ENCODE measurements around the gene SPRYD7. TPM values are rescaled to one million over a fixed set of nuclear protein-coding genes. Genes with fewer than 3 reads are reported as not detected.
"Not testable (repeated sequence)": the region's sequence is repeated elsewhere in the genome, so short reads cannot be mapped to it uniquely, and the experiment has no call there.

SPRYD7 gene
- total and polyA plus RNA-seq, 2 donors (not counting 1 experiment from before 2014, with no cell fraction given) = 5.9 to 6.6 TPM

DNA sequence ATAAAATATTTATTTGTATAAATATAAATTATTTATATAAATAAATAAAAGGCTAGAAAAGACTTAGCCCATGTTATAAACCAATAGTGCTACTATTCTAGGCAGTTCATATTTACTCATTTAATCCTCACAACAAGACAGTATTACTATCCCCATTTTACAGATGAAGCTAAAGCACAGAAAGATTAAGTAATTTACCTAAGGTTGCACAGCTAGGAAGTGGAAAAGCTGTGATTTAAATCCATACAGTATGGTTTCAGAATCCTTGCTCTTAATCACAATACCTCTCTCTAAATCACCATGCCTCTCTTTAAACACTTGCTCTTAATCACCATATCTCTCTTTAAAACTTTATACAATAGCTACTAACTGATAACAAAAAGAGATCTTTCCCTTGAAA is 13.8 kb downstream of the SPRYD7 start:
- TF ChIP-seq, protein P1, sequence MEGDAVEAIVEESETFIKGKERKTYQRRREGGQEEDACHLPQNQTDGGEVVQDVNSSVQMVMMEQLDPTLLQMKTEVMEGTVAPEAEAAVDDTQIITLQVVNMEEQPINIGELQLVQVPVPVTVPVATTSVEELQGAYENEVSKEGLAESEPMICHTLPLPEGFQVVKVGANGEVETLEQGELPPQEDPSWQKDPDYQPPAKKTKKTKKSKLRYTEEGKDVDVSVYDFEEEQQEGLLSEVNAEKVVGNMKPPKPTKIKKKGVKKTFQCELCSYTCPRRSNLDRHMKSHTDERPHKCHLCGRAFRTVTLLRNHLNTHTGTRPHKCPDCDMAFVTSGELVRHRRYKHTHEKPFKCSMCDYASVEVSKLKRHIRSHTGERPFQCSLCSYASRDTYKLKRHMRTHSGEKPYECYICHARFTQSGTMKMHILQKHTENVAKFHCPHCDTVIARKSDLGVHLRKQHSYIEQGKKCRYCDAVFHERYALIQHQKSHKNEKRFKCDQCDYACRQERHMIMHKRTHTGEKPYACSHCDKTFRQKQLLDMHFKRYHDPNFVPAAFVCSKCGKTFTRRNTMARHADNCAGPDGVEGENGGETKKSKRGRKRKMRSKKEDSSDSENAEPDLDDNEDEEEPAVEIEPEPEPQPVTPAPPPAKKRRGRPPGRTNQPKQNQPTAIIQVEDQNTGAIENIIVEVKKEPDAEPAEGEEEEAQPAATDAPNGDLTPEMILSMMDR (conservative IDR thresholded peaks at IDR 0.05 in 1 of 2, IDR thresholded peaks at IDR 0.05 in 1 of 2; ENCODE audit: low read depth in 1 of 2, low read length in 2 of 2) = no peak
- no peak for TF ChIP-seq EZH2 (IDR thresholded peaks at IDR 0.05; ENCODE audit: low read length, missing control alignments)
- H3K36me3 ChIP-seq (ENCODE audit: control insufficient read depth, insufficient read depth, low read length) = peaks cover 1% of the 10 kb centered on the region

DNA sequence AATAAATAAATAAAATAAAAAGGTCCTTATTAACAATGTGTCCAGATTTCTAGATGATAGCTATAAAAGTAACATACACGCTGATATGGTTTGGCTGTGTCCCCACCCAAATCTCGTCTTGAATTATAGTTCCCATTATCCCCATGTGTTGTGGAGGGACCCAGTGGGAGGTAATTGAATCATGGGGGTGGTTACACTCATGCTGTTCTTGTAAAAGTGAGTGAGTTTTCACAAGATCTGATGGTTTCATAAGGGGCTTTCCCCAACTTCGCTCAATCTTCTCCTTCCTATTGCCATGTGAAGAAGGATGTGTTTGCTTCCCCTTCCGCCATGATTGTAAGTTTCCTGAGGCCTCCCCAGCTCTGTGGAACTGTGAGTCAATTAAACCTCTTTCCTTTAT is 15.2 kb downstream of the SPRYD7 start:
- H3K27ac ChIP-seq (ENCODE audit: insufficient read depth, low read length); H3K9me3 ChIP-seq (ENCODE audit: control insufficient read depth, insufficient read depth, low read depth, low read length); H4K20me1 ChIP-seq (ENCODE audit: control insufficient read depth, extremely low read depth, insufficient read depth, low read length); DNase-seq (ENCODE audit: low read depth in 2 of 2); H3K9ac ChIP-seq (ENCODE audit: insufficient read depth, low read length); H3K4me3 ChIP-seq (replicated peaks in 1 of 4; ENCODE audit: control extremely low read depth in 1 of 4, insufficient read depth in 1 of 4, low read depth in 3 of 4, low read length in 4 of 4); H3K27me3 ChIP-seq (ENCODE audit: control insufficient read depth, insufficient read depth, low read length); H3K4me2 ChIP-seq (ENCODE audit: extremely low read depth, insufficient read depth, low read length); H2AFZ ChIP-seq (ENCODE audit: low read length); H3K36me3 ChIP-seq (ENCODE audit: control insufficient read depth, insufficient read depth, low read length); H3K79me2 ChIP-seq (ENCODE audit: control insufficient read depth, insufficient read depth, low read length); H3K4me1 ChIP-seq (ENCODE audit: control insufficient read depth, extremely low read depth, insufficient read depth, low read length): not testable (repeated sequence)

More for the DNA sequence above, 13.8 kb downstream of the SPRYD7 start:
- Histone ChIP-seq H3K79me2 (ENCODE audit: control insufficient read depth, insufficient read depth, low read length) (no peaks in the 10 kb centered on the region), H3K4me2 (ENCODE audit: extremely low read depth, insufficient read depth, low read length) (no peak overlapping the region), H3K27me3 (ENCODE audit: control insufficient read depth, insufficient read depth, low read length) (no peaks in the 10 kb centered on the region), H3K9me3 (ENCODE audit: control insufficient read depth, insufficient read depth, low read depth, low read length) (no peaks in the 10 kb centered on the region), H3K9ac (ENCODE audit: insufficient read depth, low read length) (no peak overlapping the region), H3K27ac (ENCODE audit: insufficient read depth, low read length) (no peak overlapping the region), H3K4me3 (replicated peaks in 1 of 4; ENCODE audit: control extremely low read depth in 1 of 4, insufficient read depth in 1 of 4, low read depth in 3 of 4, low read length in 4 of 4) (no peak overlapping the region), H4K20me1 (ENCODE audit: control insufficient read depth, extremely low read depth, insufficient read depth, low read length) (no peaks in the 10 kb centered on the region), H3K4me1 (ENCODE audit: control insufficient read depth, extremely low read depth, insufficient read depth, low read length) (no peaks in the 10 kb centered on the region), H2AFZ (ENCODE audit: low read length) (no peak overlapping the region)
- no peak for DNase-seq (ENCODE audit: low read depth in 2 of 2)

DNA sequence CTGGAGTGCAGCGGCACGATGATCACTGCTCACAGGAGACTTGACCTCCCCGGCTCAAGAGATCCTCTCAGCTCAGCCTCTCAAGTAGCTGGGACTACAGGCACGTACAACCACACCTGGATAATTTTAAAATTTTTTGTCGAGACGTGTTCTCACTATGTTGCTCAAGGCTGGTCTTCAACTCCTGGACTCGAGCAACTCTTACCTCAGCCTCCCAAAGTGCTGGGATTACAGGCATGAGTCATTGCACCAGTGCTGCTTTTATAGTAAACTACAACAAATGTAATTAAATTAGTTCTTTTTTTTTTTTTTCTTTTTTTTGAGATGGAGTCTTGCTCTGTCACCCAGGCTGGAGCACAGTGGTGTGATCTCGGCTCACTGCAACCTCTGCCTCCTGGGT is 18.0 kb downstream of the SPRYD7 start:
- not testable (repeated sequence) for H3K9me3 ChIP-seq (ENCODE audit: control insufficient read depth, insufficient read depth, low read depth, low read length); H3K4me2 ChIP-seq (ENCODE audit: extremely low read depth, insufficient read depth, low read length); H3K36me3 ChIP-seq (ENCODE audit: control insufficient read depth, insufficient read depth, low read length); H3K9ac ChIP-seq (ENCODE audit: insufficient read depth, low read length); H4K20me1 ChIP-seq (ENCODE audit: control insufficient read depth, extremely low read depth, insufficient read depth, low read length); H2AFZ ChIP-seq (ENCODE audit: low read length); H3K79me2 ChIP-seq (ENCODE audit: control insufficient read depth, insufficient read depth, low read length); DNase-seq (ENCODE audit: low read depth in 2 of 2); H3K27ac ChIP-seq (ENCODE audit: insufficient read depth, low read length); H3K4me1 ChIP-seq (ENCODE audit: control insufficient read depth, extremely low read depth, insufficient read depth, low read length); H3K4me3 ChIP-seq (replicated peaks in 1 of 4; ENCODE audit: control extremely low read depth in 1 of 4, insufficient read depth in 1 of 4, low read depth in 3 of 4, low read length in 4 of 4); H3K27me3 ChIP-seq (ENCODE audit: control insufficient read depth, insufficient read depth, low read length)

DNA sequence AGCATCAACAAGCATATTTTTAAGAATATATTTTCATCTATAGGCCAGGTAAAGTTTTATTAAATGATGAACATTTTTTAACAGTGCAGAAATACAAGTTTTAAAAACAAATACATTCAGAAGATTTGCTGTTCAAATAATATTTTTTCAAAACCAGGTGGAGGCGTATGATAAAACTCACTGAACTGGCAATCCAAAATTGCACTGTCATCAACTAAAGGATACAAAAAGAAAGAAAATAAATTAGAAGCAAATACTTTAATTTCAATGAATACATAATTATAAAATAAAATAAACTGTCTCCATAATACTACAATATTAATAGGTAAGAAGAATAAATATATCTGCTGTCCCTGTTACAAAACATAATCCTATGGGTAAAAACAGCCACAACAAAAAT is 21.2 kb downstream of the SPRYD7 start:
- no peaks in the 10 kb centered on the region for H3K79me2 ChIP-seq (ENCODE audit: control insufficient read depth, insufficient read depth, low read length)
- H2AFZ ChIP-seq (ENCODE audit: low read length) = no peak overlapping the region
- peaks cover 1% of the 10 kb centered on the region for H3K36me3 ChIP-seq (ENCODE audit: control insufficient read depth, insufficient read depth, low read length)
- no peaks in the 10 kb centered on the region for H4K20me1 ChIP-seq (ENCODE audit: control insufficient read depth, extremely low read depth, insufficient read depth, low read length)
- no peak overlapping the region for H3K4me3 ChIP-seq (replicated peaks in 1 of 4; ENCODE audit: control extremely low read depth in 1 of 4, insufficient read depth in 1 of 4, low read depth in 3 of 4, low read length in 4 of 4)
- TF ChIP-seq, protein P1 (conservative IDR thresholded peaks at IDR 0.05 in 1 of 2, IDR thresholded peaks at IDR 0.05 in 1 of 2; ENCODE audit: low read depth in 1 of 2, low read length in 2 of 2) = no peak
- TF ChIP-seq EZH2 (IDR thresholded peaks at IDR 0.05; ENCODE audit: low read length, missing control alignments) = no peak
- no peak overlapping the region for H3K27ac ChIP-seq (ENCODE audit: insufficient read depth, low read length)
- no peaks in the 10 kb centered on the region for H3K4me1 ChIP-seq (ENCODE audit: control insufficient read depth, extremely low read depth, insufficient read depth, low read length)
- no peaks in the 10 kb centered on the region for H3K9me3 ChIP-seq (ENCODE audit: control insufficient read depth, insufficient read depth, low read depth, low read length)
- no peak overlapping the region for H3K9ac ChIP-seq (ENCODE audit: insufficient read depth, low read length)
- H3K27me3 ChIP-seq (ENCODE audit: control insufficient read depth, insufficient read depth, low read length) = no peaks in the 10 kb centered on the region
- no peak for DNase-seq (ENCODE audit: low read depth in 2 of 2)
- H3K4me2 ChIP-seq (ENCODE audit: extremely low read depth, insufficient read depth, low read length) = no peak overlapping the region

Measured in fibroblast of lung (primary cell).